ENCODE measurements around the gene LOC128125822.
"Not testable (repeated sequence)": the region's sequence is repeated elsewhere in the genome, so short reads cannot be mapped to it uniquely, and the experiment has no call there.

The LOC128125822 gene

DNA sequence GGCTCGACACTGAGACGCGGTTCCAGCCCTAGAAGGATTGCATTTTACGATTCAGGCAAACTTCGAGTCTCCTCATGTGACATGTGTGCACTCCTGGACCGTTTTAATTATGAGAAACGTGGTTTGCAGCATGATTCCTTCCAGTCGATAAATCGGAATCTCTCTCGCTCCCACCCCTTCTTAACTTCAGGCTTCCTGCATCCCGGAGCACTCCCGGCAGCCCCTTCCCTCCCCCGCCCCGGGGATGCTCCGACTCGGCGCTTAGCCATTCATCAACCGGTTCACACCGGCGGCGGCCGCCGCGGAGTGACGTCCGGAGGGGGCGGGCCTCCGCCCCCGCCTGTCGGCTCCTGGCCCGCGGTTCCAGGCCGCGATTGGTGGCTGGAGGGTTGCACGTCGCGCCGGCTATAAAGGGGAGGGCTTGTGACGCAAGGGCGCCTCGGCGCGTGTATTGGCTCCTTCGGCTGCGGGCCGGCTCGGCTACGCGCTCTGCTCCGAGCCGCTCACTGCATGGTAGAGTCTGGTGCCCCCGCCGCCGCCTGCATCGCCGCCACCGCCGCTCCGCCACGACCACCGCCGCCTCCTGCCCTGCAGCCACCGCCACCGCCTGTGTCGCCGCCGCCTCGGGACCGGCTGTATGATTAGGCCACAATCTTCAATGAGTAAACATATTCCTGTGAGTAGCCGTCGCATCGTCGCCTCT is at the start of gene LOC128125822, which contains the start of gene PTP4A1:
TSS of gene LOC128125822 (plus strand) at position 437 of the 703 bp plus-strand sequence.
TSS of gene PTP4A1 (plus strand) at position 437 of the 703 bp plus-strand sequence. CDS start 4,401 bp downstream, outside the sequence.
- peak; percentile 98 to 99 for DNase-seq (ENCODE audit: low read depth in 2 of 2)

DNA sequence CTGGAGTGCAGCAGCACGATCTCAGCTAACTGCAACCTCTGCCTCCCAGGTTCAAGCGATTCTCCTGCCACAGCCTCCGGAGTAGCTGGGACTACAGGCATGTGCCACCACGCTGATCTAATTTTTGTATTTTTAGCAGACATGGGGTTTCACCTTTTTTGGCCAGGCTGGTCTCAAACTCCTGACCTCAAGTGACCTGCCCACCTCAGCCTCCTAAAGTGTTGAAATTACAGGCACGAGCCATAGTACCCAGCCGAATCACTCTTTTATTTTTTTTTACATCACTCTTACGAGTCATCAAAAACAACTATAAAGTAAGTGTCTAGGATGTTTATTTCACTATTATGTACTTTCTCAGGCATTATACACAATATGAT is 49.4 kb upstream of the LOC128125822 start:
- DNase-seq (ENCODE audit: low read depth in 2 of 2): not testable (repeated sequence)

DNA sequence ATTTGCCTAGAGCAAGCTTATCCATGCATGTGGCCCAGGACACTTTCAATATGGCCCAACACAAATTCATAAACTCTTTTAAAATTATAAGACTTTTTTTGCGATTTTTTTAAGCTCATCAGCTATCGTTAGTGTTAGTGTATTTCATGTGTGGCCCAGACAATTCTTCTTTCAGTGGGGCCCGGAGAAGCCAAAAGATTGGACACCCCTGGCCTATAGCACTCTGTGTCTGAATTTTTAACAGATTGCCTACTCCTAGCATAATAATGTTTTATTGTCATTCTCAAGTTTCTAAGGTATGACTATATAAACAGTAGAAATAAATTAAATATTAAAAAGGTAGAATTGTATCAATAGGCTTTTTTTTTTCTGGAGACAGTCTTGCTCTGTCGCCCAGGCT is 48.6 kb upstream of the LOC128125822 start:
- no peak for DNase-seq (ENCODE audit: low read depth in 2 of 2)

DNA sequence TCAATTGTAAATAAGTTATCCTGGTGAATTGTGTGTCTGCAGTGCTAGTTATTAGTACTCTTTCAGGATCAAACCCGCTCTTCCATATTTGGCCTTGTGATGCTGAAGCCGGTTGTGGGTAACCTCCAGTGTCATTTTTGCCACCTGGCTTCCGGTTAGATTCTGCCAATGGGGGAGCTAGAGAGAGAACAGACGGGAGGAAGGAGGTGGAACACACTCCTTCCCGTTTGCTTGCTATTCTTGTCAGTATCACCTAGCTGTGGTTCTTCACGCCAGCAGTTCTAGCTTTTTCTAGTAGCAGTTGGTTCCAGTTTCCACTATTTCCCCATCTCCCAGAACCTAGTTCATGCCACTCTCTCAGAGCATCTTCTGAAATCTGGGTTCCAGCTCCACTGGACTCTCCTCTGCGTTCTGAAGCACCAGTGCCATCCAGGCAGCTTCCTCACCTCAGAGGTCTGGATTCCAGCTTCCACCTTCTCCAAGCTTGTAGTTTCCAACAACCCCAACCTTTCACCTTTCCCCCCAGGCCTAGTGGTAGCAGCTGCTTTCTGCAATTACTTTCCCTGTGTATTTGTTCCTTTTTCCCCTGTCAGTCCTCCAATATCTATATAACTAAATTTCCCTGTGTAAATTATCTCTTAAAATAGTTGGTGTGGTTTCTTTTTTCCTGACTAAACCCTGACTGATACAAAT is 46.9 kb upstream of the LOC128125822 start:
- no peak for DNase-seq (ENCODE audit: low read depth in 2 of 2)

GRCh38 chr6:63526931-63527330 is 45.3 kb upstream of the LOC128125822 start:
- no peak for DNase-seq (ENCODE audit: low read depth in 2 of 2)

DNA sequence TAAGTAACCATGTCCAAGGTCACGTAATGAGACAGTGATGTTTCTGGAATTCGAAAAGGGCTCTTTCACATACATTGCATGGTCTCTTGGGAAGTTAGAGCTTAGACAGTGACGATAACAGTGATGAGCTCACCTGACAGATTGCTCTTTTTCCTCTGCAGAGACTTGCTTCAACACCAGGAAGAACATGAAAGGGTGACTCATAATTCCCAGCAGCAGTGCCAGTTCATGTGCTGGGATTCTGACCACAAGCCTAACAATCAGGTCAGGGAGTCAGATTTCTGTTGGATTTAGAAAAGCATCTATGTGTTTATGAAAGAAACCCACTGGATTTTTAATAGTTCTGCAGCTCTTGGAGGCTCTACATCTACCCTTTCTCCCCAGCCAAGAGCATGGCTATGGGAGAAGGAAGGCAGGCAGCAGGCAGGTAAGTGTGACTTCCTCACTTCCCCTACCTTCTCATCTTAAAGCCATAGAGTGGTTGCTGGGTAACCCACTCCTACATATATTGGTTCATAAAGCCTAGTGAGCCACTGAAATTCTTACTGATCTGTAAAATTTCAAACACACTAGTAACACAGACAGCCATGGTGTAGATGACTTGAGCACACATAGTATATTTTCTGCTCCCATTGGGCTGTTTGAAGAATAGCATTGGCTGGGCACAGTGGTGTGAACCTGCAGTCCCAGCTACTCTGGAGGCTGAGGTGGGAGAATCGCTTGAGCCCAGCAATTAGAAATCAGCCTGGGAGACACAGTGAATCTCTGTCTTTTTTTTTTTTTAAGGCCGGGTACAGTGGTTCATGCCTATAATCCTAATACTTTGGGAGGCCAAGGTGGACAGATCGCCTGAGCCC is 44.4 kb upstream of the LOC128125822 start:
- DNase-seq (ENCODE audit: low read depth in 2 of 2): peak; percentile 85 to 99

DNA sequence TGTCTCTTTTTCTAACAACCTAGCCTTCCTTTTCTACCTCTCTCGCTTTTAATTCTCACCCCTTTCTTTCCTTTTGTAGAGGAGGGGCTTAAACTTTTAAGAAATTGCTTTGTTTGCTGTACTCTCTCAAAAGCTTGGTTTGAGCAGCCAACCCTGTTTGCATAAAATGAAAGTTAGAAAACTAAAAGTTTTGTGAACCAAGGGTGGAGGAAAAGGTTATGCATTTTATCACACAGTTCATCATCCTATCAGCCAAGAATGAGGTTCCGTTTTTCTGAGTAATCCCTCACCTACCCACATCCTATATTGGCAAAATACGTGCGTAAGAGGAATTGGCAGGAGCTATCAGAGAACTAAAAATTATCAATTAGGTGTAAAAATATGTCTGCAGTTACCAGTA is 42.8 kb upstream of the LOC128125822 start:
- DNase-seq (ENCODE audit: low read depth in 2 of 2): no peak

GRCh38 chr6:63530182-63530581 is 42.1 kb upstream of the LOC128125822 start:
- no peak for DNase-seq (ENCODE audit: low read depth in 2 of 2)

GRCh38 chr6:63530991-63531390 is 41.3 kb upstream of the LOC128125822 start:
- no peak for DNase-seq (ENCODE audit: low read depth in 2 of 2)

GRCh38 chr6:63533026-63533425 is 39.3 kb upstream of the LOC128125822 start:
- DNase-seq (ENCODE audit: low read depth in 2 of 2): no peak

GRCh38 chr6:63533952-63534351 is 38.3 kb upstream of the LOC128125822 start:
- no peak for DNase-seq (ENCODE audit: low read depth in 2 of 2)

DNA sequence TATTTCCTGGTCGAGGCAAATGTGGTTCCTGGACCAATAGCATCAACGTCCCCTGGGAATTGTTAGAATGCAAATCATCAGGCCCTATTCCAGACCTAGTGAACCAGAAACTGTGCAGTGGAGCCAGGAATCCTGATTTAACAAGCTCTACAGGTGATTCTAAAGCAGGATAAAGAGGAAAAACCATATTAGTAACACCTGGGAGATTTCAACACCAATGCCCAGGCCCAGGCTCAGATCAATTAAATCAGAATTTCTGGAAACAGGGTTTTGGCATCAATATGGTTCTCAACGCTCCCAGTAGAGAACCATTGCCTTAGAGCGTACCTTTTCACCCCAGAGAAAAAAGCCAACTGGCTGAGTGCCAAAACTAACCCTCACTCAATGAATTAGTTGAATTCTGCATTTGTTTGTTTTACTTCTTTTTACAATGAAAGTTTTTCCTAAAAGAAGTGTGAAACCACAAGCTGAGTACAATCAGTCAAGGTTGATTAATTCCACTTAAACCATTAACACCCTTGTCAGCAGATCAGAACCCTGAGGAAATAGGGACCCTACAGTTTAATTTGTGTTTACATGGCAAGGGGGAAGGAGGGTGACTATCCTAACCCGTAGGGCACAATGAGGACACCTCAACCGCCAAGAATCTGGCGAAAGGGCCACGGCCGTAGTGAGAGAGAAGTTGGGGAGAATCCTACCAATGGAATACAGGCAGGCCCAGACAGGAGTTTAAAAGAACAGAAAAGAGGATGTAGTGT is 34.9 kb upstream of the LOC128125822 start:
- DNase-seq (ENCODE audit: low read depth in 2 of 2): peak in 1 of 2 donors; percentile 59

- no peak for DNase-seq (ENCODE audit: low read depth in 2 of 2)
Measured at GRCh38 chr6:63537959-63538300, 34.4 kb upstream of the LOC128125822 start.

DNA sequence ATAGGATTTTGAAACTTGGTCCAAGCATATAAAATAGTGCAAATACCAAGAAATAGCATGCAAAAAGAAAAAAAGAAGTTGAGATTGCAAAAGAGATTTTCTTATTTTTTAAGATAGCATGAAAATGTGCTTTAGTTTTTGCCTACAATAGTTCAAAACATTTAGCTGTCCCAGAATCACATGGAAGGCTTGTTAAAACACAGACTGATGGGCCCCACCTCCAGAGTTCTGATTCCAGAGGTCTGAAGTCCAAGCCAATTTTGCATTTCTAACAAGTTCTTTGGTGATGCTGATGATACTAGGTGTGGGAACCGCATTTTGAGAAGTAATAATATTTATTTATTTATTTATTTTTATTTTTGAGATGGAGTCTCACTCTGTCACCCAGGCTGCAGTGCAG is 33.7 kb upstream of the LOC128125822 start:
- DNase-seq (ENCODE audit: low read depth in 2 of 2): no peak

DNA sequence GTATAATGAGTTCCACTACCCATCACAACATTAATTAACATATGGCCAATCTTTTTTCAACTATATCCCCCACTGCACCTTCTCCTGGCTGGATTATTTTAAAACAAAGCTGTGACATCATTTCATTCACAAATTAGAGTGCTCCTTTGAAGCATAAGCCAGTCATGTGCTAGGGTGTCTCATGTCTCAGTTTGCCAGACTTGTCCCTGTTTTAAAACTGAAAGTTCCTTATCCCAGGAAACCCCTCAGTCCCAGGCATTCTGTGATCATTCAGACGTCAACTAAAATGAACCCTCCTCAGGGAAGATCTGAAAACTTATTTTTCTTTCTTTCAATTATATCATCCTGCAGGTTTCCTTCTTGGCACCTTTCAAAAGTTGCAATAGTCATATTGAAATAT is 29.3 kb upstream of the LOC128125822 start:
- no peak for DNase-seq (ENCODE audit: low read depth in 2 of 2)

DNA sequence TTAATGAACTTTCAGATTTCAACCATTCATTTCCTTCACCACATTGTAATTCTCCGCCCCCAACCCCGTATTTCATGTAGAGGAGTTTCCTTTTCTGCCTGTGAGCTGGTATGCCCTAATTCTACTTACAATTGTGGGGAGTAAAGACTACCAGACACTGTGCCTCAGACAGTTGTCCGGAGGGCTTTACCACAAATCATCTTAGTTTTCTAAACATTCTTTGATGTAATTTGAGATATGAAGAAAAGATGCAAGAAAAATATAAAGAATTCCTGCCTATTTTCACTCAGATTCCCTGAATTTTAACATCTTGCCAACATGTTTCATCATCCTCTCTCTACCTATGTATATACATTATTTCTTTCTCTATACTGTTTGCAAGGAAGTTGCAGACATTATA is 28.3 kb upstream of the LOC128125822 start:
- DNase-seq (ENCODE audit: low read depth in 2 of 2): no peak

GRCh38 chr6:63546236-63546635 is 26.0 kb upstream of the LOC128125822 start:
- DNase-seq (ENCODE audit: low read depth in 2 of 2): no peak

- no peak for DNase-seq (ENCODE audit: low read depth in 2 of 2)
Measured at GRCh38 chr6:63546697-63547096, 25.6 kb upstream of the LOC128125822 start.

- no peak for DNase-seq (ENCODE audit: low read depth in 2 of 2)
Measured at GRCh38 chr6:63549076-63549475, 23.2 kb upstream of the LOC128125822 start.

GRCh38 chr6:63553208-63553607 is 19.1 kb upstream of the LOC128125822 start:
- DNase-seq (ENCODE audit: low read depth in 2 of 2): no peak

- no peak for DNase-seq (ENCODE audit: low read depth in 2 of 2)
Measured at GRCh38 chr6:63553900-63554299, 18.4 kb upstream of the LOC128125822 start.

Data from lung microvascular endothelial cell (primary cell).